ENCODE data around the gene SLC35F4.

The SLC35F4 gene

DNA sequence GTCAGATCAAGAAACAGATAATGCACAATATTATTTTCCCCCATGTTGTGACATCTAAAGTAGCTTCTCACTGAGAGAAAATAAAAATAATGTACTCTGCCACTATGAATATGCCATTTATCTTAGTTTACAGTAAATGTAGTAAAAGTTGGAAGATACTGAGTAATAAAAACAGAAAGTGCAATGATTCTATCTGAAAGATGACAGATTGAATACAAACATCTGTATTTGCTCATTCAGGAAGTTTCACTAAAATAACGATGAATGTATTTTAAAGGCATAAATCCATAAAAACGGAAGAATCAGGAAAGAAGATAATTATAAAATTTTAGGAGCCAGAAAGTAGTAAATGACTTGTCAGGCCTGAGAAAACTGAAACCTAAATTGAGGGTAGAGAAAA lies 18.2 kb downstream of the SLC35F4 start:
- H3K4me3 ChIP-seq (ENCODE audit: low read depth, low read length), result no peak overlapping the region
- no peak for DNase-seq (ENCODE audit: low read depth)
- TF ChIP-seq MYC (IDR thresholded peaks at IDR 0.05; ENCODE audit: low read depth, low read length) (no peak), POLR2A (IDR thresholded peaks at IDR 0.05; ENCODE audit: extremely low read depth, insufficient read length) (no peak)
- TF ChIP-seq, protein P1, sequence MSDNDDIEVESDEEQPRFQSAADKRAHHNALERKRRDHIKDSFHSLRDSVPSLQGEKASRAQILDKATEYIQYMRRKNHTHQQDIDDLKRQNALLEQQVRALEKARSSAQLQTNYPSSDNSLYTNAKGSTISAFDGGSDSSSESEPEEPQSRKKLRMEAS (IDR thresholded peaks at IDR 0.05; ENCODE audit: low read depth, low read length), result no peak
- TF ChIP-seq, protein P2, sequence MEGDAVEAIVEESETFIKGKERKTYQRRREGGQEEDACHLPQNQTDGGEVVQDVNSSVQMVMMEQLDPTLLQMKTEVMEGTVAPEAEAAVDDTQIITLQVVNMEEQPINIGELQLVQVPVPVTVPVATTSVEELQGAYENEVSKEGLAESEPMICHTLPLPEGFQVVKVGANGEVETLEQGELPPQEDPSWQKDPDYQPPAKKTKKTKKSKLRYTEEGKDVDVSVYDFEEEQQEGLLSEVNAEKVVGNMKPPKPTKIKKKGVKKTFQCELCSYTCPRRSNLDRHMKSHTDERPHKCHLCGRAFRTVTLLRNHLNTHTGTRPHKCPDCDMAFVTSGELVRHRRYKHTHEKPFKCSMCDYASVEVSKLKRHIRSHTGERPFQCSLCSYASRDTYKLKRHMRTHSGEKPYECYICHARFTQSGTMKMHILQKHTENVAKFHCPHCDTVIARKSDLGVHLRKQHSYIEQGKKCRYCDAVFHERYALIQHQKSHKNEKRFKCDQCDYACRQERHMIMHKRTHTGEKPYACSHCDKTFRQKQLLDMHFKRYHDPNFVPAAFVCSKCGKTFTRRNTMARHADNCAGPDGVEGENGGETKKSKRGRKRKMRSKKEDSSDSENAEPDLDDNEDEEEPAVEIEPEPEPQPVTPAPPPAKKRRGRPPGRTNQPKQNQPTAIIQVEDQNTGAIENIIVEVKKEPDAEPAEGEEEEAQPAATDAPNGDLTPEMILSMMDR (IDR thresholded peaks at IDR 0.05; ENCODE audit: low read depth, low read length), result no peak

- TF ChIP-seq, protein P2 (IDR thresholded peaks at IDR 0.05; ENCODE audit: low read depth, low read length), result no peak
- TF ChIP-seq, protein P1 (IDR thresholded peaks at IDR 0.05; ENCODE audit: low read depth, low read length), result no peak
- TF ChIP-seq MYC (IDR thresholded peaks at IDR 0.05; ENCODE audit: low read depth, low read length) (no peak), POLR2A (IDR thresholded peaks at IDR 0.05; ENCODE audit: extremely low read depth, insufficient read length) (no peak)
- DNase-seq (ENCODE audit: low read depth), result no peak
These were observed 18.8 kb downstream of the SLC35F4 start for GRCh38 chr14:57847096-57847495.

GRCh38 chr14:57846596-57846995 lies 19.3 kb downstream of the SLC35F4 start:
- no peak overlapping the region for H3K4me3 ChIP-seq (ENCODE audit: low read depth, low read length)
- no peak for DNase-seq (ENCODE audit: low read depth)
- no peak for TF ChIP-seq POLR2A (IDR thresholded peaks at IDR 0.05; ENCODE audit: extremely low read depth, insufficient read length)
- TF ChIP-seq, protein P1 (IDR thresholded peaks at IDR 0.05; ENCODE audit: low read depth, low read length), result no peak
- TF ChIP-seq, protein P2 (IDR thresholded peaks at IDR 0.05; ENCODE audit: low read depth, low read length), result no peak
- TF ChIP-seq MYC (IDR thresholded peaks at IDR 0.05; ENCODE audit: low read depth, low read length), result no peak

More at GRCh38 chr14:57847096-57847495, 18.8 kb downstream of the SLC35F4 start:
- H3K4me3 ChIP-seq (ENCODE audit: low read depth, low read length), result no peak overlapping the region

- H3K4me3 ChIP-seq (ENCODE audit: low read depth, low read length), result no peak overlapping the region
- TF ChIP-seq, protein P1 (IDR thresholded peaks at IDR 0.05; ENCODE audit: low read depth, low read length), result no peak
- TF ChIP-seq, protein P2 (IDR thresholded peaks at IDR 0.05; ENCODE audit: low read depth, low read length), result no peak
- TF ChIP-seq MYC (IDR thresholded peaks at IDR 0.05; ENCODE audit: low read depth, low read length) (no peak), POLR2A (IDR thresholded peaks at IDR 0.05; ENCODE audit: extremely low read depth, insufficient read length) (no peak)
- no peak for DNase-seq (ENCODE audit: low read depth)
These were observed 19.9 kb downstream of the SLC35F4 start for GRCh38 chr14:57845802-57846531.

DNA sequence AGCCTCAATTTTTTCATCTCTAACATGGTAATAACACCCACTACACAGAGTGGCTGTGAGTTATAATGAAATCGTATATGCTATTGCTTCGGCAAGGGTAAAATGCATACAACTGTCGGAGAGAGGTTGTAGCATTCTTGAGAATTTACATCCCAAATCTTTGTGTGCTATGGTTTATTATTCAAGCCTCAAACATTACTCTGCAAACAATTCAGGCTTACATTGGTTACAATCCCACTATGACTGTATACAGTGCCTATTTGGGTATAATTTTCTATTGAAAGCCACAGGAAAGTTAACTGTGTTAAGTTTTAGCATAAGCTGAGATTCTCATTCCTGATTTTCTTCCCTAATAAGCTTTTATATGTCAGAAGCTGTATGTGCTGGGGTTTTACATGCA lies 20.6 kb downstream of the SLC35F4 start:
- H3K4me3 ChIP-seq (ENCODE audit: low read depth, low read length), result no peak overlapping the region
- TF ChIP-seq, protein P1 (IDR thresholded peaks at IDR 0.05; ENCODE audit: low read depth, low read length), result no peak
- no peak for TF ChIP-seq POLR2A (IDR thresholded peaks at IDR 0.05; ENCODE audit: extremely low read depth, insufficient read length)
- no peak for TF ChIP-seq MYC (IDR thresholded peaks at IDR 0.05; ENCODE audit: low read depth, low read length)
- TF ChIP-seq, protein P2 (IDR thresholded peaks at IDR 0.05; ENCODE audit: low read depth, low read length), result no peak
- no peak for DNase-seq (ENCODE audit: low read depth)

Measured in NB4 (cell line).